ENCODE data around the gene RPTOR. TPM values are rescaled to one million over a fixed set of nuclear protein-coding genes. Genes with fewer than 3 reads are reported as not detected.

RPTOR gene
- total RNA-seq, 4 donors from 2014 or later, result 18.7 to 35.4 (median 21.0) TPM

- TF ChIP-seq, protein P1, sequence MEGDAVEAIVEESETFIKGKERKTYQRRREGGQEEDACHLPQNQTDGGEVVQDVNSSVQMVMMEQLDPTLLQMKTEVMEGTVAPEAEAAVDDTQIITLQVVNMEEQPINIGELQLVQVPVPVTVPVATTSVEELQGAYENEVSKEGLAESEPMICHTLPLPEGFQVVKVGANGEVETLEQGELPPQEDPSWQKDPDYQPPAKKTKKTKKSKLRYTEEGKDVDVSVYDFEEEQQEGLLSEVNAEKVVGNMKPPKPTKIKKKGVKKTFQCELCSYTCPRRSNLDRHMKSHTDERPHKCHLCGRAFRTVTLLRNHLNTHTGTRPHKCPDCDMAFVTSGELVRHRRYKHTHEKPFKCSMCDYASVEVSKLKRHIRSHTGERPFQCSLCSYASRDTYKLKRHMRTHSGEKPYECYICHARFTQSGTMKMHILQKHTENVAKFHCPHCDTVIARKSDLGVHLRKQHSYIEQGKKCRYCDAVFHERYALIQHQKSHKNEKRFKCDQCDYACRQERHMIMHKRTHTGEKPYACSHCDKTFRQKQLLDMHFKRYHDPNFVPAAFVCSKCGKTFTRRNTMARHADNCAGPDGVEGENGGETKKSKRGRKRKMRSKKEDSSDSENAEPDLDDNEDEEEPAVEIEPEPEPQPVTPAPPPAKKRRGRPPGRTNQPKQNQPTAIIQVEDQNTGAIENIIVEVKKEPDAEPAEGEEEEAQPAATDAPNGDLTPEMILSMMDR (IDR thresholded peaks at IDR 0.05; ENCODE audit: low read depth), result no peak
Observed at GRCh38 chr17:80729761-80730160, 185.1 kb downstream of the RPTOR start.

DNA sequence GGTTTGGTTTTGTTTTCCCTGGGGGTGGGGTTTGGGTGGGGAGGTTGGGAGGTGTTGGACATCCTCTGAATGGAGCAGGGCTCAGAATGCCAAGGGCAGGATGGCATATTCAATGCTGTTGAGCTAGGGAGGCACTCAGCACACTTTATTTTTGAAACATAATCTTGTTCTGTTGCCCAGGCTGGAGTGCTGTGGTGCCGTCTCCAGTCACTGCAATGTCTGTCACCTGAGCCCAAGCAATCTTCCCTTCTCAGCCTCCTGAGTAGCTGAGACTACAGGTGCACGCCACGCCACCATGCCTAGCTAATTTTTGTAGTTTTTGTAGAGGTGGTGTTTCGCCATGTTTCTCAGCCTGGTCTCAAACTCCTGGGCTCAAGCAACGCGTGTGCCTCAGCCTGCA, 186.1 kb downstream of the RPTOR start:
- TF ChIP-seq, protein P1 (IDR thresholded peaks at IDR 0.05; ENCODE audit: low read depth), result no peak

DNA sequence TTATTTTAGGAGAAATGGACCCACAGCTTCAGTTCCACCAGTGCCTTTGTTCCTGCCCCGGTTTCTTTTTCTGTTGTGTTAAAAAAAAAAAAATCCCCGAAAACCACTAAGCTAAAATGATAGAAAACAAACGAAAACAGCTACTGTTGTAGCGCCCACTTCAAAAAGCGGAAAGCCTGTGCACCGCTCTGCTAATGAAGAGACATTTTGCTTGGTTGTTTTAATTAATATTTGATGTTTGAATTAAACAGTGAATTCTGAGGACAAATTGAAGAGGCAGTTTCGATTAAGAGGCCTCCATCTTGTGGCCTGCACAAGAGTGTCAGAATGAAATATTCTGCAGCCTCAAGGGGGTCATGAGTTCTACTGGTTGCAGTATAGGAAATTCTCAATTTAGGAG, 186.7 kb downstream of the RPTOR start:
- TF ChIP-seq, protein P1 (IDR thresholded peaks at IDR 0.05; ENCODE audit: low read depth), result no peak

DNA sequence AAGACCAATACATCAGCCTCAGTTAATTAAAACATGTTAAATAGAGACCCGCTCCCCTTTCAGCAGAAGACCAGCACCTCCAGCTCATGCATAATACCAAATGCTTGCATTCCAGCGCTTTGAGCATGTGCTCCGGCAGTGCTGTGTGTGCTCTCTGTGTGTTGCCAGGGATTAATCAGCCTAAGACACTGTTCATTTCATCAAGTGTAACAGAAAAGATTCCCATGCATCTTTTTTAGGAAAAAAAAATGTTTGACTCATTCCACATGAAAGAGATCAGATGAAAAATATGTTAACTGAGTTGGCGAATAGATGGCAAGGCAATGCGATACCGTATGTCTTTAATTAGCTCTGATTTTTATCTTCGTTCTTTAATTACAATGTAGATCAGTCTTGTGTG, 187.6 kb downstream of the RPTOR start:
- TF ChIP-seq, protein P1 (IDR thresholded peaks at IDR 0.05; ENCODE audit: low read depth), result no peak

DNA sequence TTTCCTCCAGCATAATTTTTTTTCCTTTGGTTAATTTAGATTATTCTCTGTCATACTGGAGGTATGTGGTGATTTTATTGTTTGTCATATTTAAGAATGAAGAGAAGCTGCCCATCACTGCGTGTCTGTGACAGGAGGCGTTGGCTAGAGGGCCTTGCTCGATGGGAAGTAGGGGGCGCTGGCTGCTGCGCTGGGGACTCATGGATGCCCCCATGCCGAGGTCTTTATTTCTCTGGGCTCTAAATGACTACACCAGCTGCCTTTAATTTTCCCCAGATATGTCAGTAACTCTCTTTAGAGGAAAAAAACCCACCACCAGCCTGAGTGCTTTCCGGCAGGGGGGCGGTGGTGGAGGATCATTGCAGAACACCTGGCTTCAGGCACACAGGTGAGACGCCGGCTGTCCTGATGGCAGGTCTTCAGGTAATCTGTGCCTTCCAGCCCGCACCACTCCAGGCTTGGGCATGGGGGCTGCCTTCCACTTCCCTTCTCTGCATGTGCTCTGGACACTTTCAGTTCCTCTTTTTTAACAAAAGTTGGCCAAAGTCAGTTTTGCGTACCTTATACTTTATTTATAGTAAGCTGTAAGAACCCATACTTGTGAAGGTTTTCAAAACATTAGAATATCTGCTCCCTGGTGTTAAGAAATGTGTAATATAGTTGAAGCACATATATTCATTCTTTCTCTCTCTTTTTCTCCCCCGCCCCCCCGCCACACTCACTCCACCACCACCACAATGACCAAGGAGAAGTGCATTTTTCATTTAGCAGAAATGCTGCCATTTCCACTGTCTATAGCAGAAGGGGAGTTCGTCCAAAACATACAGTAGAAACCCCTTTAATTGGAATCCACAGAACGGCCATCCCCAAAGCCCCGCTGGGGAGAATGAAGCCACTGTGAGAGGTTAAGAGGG, 192.7 kb downstream of the RPTOR start:
- TF ChIP-seq, protein P1 (IDR thresholded peaks at IDR 0.05; ENCODE audit: low read depth), result no peak

DNA sequence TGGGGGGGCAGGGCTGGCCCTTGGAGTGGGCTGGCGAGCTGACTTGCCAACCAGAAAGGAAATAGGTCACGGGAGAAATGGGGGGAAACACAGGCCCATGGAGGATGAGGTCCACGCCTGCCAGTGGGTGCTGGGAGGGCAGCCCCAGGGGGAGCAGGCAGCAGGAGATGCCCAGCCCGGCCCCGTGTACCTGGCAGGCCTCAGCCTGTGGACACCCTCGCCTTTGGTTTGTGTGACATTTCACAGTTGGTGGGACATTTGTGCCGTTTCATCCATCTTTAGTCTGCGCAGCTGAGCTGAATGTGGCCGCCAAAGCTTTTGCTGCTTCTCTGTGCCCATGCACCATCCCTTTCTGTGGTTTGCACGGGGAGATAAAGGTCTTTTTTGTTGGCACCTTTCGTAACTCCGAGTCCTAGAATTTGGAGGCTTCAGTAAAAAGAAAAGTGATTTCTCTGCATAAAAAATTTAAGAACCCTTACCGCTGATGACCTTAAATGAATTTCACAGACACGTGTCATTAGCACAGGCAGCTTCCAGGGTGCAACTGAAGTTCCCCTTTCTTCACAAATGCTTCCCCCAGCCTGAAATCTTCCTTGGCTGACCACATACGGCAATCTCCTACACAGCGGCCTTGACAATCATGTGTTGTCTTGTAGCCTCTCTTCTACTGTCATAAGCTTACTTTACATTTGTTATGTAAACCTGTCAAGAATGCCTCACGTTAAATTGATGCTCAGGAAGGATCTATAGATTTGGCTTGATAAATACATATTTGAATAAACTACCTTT, 193.6 kb downstream of the RPTOR start:
- TF ChIP-seq, protein P1 (IDR thresholded peaks at IDR 0.05; ENCODE audit: low read depth), result no peak
